GM18858 (cell line): ENCODE results near the gene VSIR.

Experiments
- ATAC-seq: cut with Tn5 transposase; IDR thresholded peaks from one replicate; pipeline ENCODE4 v1.9.1; 2021; ENCODE audit not compliant: unreplicated experiment

Gene VSIR

DNA sequence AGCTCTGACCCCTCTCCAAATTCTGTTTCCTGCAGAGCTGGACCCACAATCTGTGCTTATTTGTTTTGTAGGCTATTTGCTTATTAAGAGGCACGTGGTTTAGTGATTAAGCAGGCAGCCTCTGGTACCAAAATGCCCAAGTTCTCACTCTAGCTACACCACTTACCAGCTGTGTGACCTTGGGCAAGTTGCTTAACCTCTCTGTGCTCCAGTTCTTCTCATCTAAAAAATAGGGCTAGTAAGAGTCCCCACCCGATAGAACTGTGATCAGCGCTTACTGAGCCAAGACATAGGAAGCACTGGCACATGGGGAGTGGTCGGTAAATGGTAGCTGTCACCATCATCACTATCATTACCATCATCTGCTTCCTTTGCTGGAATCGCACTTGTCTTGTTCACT, 74.6 kb downstream of the VSIR start:
- no peak for ATAC-seq

DNA sequence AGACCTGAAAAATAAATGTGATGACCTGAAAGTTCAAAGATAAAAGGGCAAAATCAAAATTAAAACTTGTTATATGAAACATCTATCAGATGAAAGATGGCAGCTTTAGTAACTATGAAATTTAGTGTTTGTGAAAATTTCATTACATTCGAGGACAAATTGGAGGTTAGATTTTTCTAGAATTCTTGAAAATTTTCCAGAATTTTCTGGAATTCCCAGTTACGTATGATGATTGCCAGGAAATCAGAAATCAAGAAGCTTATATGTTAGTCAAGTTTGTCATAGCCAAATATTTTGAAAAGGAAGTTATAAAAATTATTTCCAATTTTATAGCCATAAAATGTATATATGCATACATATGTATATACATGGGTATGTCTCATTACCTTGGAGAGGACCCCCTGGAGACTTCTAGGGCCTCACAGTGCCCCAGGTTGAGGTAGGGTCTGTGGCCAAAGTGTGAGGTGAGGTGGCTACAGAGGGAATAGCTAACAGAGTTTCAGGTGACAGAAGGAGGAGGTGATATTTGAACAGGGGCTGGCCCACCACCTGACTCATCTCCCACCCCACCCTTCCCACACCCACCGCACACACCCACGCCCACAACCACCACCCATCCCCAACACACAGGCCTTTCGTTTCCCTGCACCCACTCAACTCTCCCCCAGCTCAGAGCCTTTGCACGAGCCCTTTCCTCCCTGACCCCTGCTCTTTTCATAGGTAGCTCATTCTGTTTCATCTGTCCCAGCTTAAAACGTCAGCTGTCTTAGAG, 75.2 kb downstream of the VSIR start:
- no peak for ATAC-seq
